ENCODE data around the gene FBXL14. TPM values are rescaled to one million over a fixed set of nuclear protein-coding genes. Genes with fewer than 3 reads are reported as not detected.

The FBXL14 gene
- total and polyA plus RNA-seq, 7 experiments from 2014 or later = 15.1 to 43.8 (median 28.1) TPM

- H3K36me3 Mint-ChIP-seq = peaks cover 0 to 10% (median 0%) of the 10 kb centered on the region in 5 donors
- H3K27me3 Mint-ChIP-seq = peaks cover 0 to 3% (median 0%) of the 10 kb centered on the region in 5 donors
- H3K4me3 Mint-ChIP-seq = no peak overlapping the region
- H3K27ac Mint-ChIP-seq = peak overlapping the region in 1 of 9 donors; percentile 30
- no peak overlapping the region for H3K27ac ChIP-seq (ENCODE audit: low read depth, low read length)
- no peak overlapping the region for H3K4me3 ChIP-seq (ENCODE audit: low read length)
- H3K4me1 Mint-ChIP-seq = peaks cover 6 to 20% (median 8%) of the 10 kb centered on the region in 7 donors
- H3K9me3 ChIP-seq (ENCODE audit: control insufficient read depth in 2 of 3, low read length in 3 of 3) = no peaks in the 10 kb centered on the region
- ChIA-PET CTCF (interaction anchor here (0.6 to 3.4 kb wide), 3 partner anchors 9 to 462 kb away, joined by 4 to 21 read pairs (median 8); no protein-coding TSS in a partner anchor), POLR2A (no interaction called here)
- H3K36me3 ChIP-seq (ENCODE audit: control insufficient read depth in 2 of 3, insufficient read depth in 3 of 3, low read length in 3 of 3) = no peaks in the 10 kb centered on the region
- intact Hi-C loops (cut with micrococcal nuclease) = loop anchor here in 1 of 2 donors (10.0 kb wide), 2 partner anchors 95 to 305 kb away; no protein-coding TSS in a partner anchor
- DNase-seq (no peak), ATAC-seq (no peak)
- no peaks in the 10 kb centered on the region for H3K27me3 ChIP-seq (ENCODE audit: control insufficient read depth in 2 of 2, insufficient read depth in 2 of 2, low read length in 2 of 2)
- peaks cover 0 to 6% of the 10 kb centered on the region in 2 donors for H3K4me1 ChIP-seq (ENCODE audit: control insufficient read depth in 2 of 2, insufficient read depth in 2 of 2, low read length in 2 of 2)
- H3K9me3 Mint-ChIP-seq = no peaks in the 10 kb centered on the region
Observed at GRCh38 chr12:1579651-1580435, 14.5 kb downstream of the FBXL14 start.

GRCh38 chr12:1576410-1577241 is 17.8 kb downstream of the FBXL14 start:
- Histone ChIP-seq H3K9me3 (ENCODE audit: control insufficient read depth in 2 of 3, low read length in 3 of 3) (no peaks in the 10 kb centered on the region), H3K4me3 (ENCODE audit: low read length) (no peak overlapping the region), H3K4me1 (ENCODE audit: control insufficient read depth in 2 of 2, insufficient read depth in 2 of 2, low read length in 2 of 2) (no peaks in the 10 kb centered on the region), H3K27ac (ENCODE audit: low read depth, low read length) (no peak overlapping the region), H3K36me3 (ENCODE audit: control insufficient read depth in 2 of 3, insufficient read depth in 3 of 3, low read length in 3 of 3) (no peaks in the 10 kb centered on the region), H3K27me3 (ENCODE audit: control insufficient read depth in 2 of 2, insufficient read depth in 2 of 2, low read length in 2 of 2) (no peaks in the 10 kb centered on the region)
- H3K9me3 Mint-ChIP-seq = peaks cover 0 to 2% (median 0%) of the 10 kb centered on the region in 11 donors
- H3K4me1 Mint-ChIP-seq = peaks cover 0 to 17% (median 4%) of the 10 kb centered on the region in 7 donors
- DNase-seq = no peak
- ChIA-PET CTCF (interaction anchor here (0.8 kb wide), 1 partner anchor 458 kb away, joined by 3 read pairs; no protein-coding TSS in a partner anchor), POLR2A (no interaction called here)
- no peak overlapping the region for H3K4me3 Mint-ChIP-seq
- peaks cover 0 to 4% (median 0%) of the 10 kb centered on the region in 5 donors for H3K27me3 Mint-ChIP-seq
- ATAC-seq = no peak
- intact Hi-C loops (cut with micrococcal nuclease) = no loop called here
- H3K27ac Mint-ChIP-seq = no peak overlapping the region
- peaks cover 0 to 20% (median 3%) of the 10 kb centered on the region in 5 donors for H3K36me3 Mint-ChIP-seq

DNA sequence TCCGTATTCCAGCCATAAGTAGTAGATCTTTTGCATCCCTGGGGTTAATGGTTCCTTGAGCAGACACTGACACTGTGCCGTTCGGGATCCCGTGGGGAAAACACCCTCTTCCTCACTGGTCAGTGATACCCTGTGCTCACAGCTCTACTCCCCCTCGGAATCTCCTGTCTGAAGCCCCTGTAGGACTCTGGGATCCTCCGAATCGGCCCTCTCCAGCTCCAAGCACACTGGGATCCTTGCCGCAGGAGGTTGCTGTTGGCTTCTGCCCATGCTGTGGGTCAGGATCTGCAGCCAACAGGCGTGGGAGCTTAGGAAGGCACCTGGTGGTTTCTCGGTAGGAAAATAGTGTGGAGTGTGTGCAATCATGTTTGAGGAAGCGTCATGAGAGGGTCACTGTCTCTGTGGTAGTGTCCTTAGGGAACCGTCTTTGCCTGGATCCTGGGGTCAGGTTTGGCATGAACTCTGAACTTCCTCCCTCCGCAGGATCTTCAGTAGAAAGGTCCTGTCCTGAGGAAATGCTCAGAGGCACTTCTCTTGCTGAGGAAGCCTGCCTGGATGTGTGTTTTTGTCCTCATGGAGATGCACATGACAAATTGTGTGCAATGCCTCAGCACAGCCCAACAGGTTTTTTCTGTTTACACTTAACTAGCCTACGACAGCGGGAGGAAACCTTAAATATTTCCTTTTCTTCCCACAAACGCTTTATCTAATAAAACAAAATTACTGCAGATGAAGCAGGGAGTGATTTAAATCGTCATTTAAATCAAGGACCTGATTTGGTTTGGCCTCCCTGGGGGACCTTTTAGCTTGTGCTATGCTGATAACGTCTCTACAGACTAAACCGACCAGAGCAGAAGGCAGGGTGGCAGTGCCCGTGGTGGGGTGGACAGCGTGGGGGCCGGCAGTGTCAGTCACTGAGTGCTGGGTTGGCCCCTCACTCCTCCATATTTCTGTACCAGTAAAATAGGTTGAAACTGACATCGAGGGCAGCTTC is 18.7 kb downstream of the FBXL14 start:
- H3K27ac Mint-ChIP-seq = peak overlapping the region in 1 of 9 donors; percentile 29
- no peaks in the 10 kb centered on the region for H3K36me3 ChIP-seq (ENCODE audit: control insufficient read depth in 2 of 3, insufficient read depth in 3 of 3, low read length in 3 of 3)
- CTCF ChIA-PET = interaction anchor here (0.8 kb wide), 1 partner anchor 457 kb away, joined by 3 read pairs; no protein-coding TSS in a partner anchor
- H3K36me3 Mint-ChIP-seq = peaks cover 0 to 21% (median 3%) of the 10 kb centered on the region in 5 donors
- H3K9me3 ChIP-seq (ENCODE audit: control insufficient read depth in 2 of 3, low read length in 3 of 3) = no peaks in the 10 kb centered on the region
- H3K4me3 Mint-ChIP-seq = no peak overlapping the region
- no peak overlapping the region for H3K4me3 ChIP-seq (ENCODE audit: low read length)
- POLR2A ChIA-PET = no interaction called here
- intact Hi-C loops (cut with micrococcal nuclease) = no loop called here
- no peak overlapping the region for H3K27ac ChIP-seq (ENCODE audit: low read depth, low read length)
- peaks cover 0 to 2% (median 0%) of the 10 kb centered on the region in 11 donors for H3K9me3 Mint-ChIP-seq
- no peak for DNase-seq
- peaks cover 0 to 4% (median 0%) of the 10 kb centered on the region in 5 donors for H3K27me3 Mint-ChIP-seq
- H3K27me3 ChIP-seq (ENCODE audit: control insufficient read depth in 2 of 2, insufficient read depth in 2 of 2, low read length in 2 of 2) = no peaks in the 10 kb centered on the region
- peaks cover 0 to 17% (median 4%) of the 10 kb centered on the region in 7 donors for H3K4me1 Mint-ChIP-seq
- no peak for ATAC-seq
- no peaks in the 10 kb centered on the region for H3K4me1 ChIP-seq (ENCODE audit: control insufficient read depth in 2 of 2, insufficient read depth in 2 of 2, low read length in 2 of 2)

DNA sequence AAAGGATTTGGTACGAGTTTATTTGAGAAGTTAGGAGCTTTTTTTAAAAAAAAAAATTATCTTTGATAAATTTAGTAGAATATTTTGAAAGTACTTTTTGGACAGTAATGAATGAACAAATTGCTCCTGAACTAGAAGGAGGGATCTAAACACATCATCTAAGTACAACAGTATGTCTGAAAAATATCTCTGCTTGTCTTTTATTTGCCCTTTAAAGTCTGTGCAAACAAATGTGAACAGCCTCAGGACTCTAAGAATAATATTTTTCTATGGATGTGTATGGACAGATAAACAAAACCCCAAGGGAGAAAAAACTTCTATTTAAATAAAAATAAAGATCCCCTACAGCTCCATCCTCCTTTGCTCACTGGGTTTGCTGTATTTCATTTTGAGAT is 19.5 kb downstream of the FBXL14 start:
- H3K27me3 Mint-ChIP-seq = peaks cover 0 to 8% (median 5%) of the 10 kb centered on the region in 5 donors
- ATAC-seq (no peak), DNase-seq (no peak)
- no peak overlapping the region for H3K27ac ChIP-seq (ENCODE audit: low read depth, low read length)
- POLR2A ChIA-PET = no interaction called here
- peak overlapping the region in 2 of 9 donors; percentile 29 to 38 for H3K27ac Mint-ChIP-seq
- peaks cover 0 to 13% (median 4%) of the 10 kb centered on the region in 7 donors for H3K4me1 Mint-ChIP-seq
- no peak overlapping the region for H3K4me3 Mint-ChIP-seq
- peaks cover 0 to 23% (median 3%) of the 10 kb centered on the region in 5 donors for H3K36me3 Mint-ChIP-seq
- no peaks in the 10 kb centered on the region for H3K36me3 ChIP-seq (ENCODE audit: control insufficient read depth in 2 of 3, insufficient read depth in 3 of 3, low read length in 3 of 3)
- CTCF ChIA-PET = interaction anchor here (0.6 kb wide), 1 partner anchor 479 kb away, joined by 3 read pairs; no protein-coding TSS in a partner anchor
- intact Hi-C loops (cut with micrococcal nuclease) = no loop called here
- no peaks in the 10 kb centered on the region for H3K4me1 ChIP-seq (ENCODE audit: control insufficient read depth in 2 of 2, insufficient read depth in 2 of 2, low read length in 2 of 2)
- H3K9me3 Mint-ChIP-seq = peaks cover 0 to 2% (median 0%) of the 10 kb centered on the region in 11 donors
- H3K4me3 ChIP-seq (ENCODE audit: low read length) = no peak overlapping the region
- no peaks in the 10 kb centered on the region for H3K27me3 ChIP-seq (ENCODE audit: control insufficient read depth in 2 of 2, insufficient read depth in 2 of 2, low read length in 2 of 2)
- no peaks in the 10 kb centered on the region for H3K9me3 ChIP-seq (ENCODE audit: control insufficient read depth in 2 of 3, low read length in 3 of 3)

GRCh38 chr12:1573960-1574864 is 20.2 kb downstream of the FBXL14 start:
- Histone ChIP-seq H3K4me3 (ENCODE audit: low read length) (no peak overlapping the region), H3K27me3 (ENCODE audit: control insufficient read depth in 2 of 2, insufficient read depth in 2 of 2, low read length in 2 of 2) (no peaks in the 10 kb centered on the region), H3K4me1 (ENCODE audit: control insufficient read depth in 2 of 2, insufficient read depth in 2 of 2, low read length in 2 of 2) (no peaks in the 10 kb centered on the region), H3K27ac (ENCODE audit: low read depth, low read length) (no peak overlapping the region), H3K36me3 (ENCODE audit: control insufficient read depth in 2 of 3, insufficient read depth in 3 of 3, low read length in 3 of 3) (no peaks in the 10 kb centered on the region), H3K9me3 (ENCODE audit: control insufficient read depth in 2 of 3, low read length in 3 of 3) (no peaks in the 10 kb centered on the region)
- intact Hi-C loops (cut with micrococcal nuclease) = no loop called here
- peak overlapping the region in 1 of 9 donors; percentile 31 for H3K27ac Mint-ChIP-seq
- no peak for DNase-seq
- ChIA-PET POLR2A (no interaction called here), CTCF (interaction anchor here (0.6 to 1.9 kb wide), 2 partner anchors 9 to 478 kb away, joined by 3 to 8 read pairs; no protein-coding TSS in a partner anchor)
- no peak for ATAC-seq
- peaks cover 0 to 23% (median 3%) of the 10 kb centered on the region in 5 donors for H3K36me3 Mint-ChIP-seq
- peaks cover 0 to 8% (median 5%) of the 10 kb centered on the region in 5 donors for H3K27me3 Mint-ChIP-seq
- H3K4me3 Mint-ChIP-seq = no peak overlapping the region
- peaks cover 0 to 13% (median 4%) of the 10 kb centered on the region in 7 donors for H3K4me1 Mint-ChIP-seq
- peaks cover 0 to 2% (median 0%) of the 10 kb centered on the region in 11 donors for H3K9me3 Mint-ChIP-seq

All from naive thymus-derived CD4-positive, alpha-beta T cell (primary cell).